ENCODE data around the gene DLGAP1.

- TF ChIP-seq HDAC2 (IDR thresholded peaks at IDR 0.05) (no peak), ZNF24 (IDR thresholded peaks at IDR 0.05) (no peak)
Observed at GRCh38 chr18:4260107-4260506, 195.0 kb downstream of the DLGAP1 start.
